ENCODE data around the gene CTNNBL1. TPM values are rescaled to one million over a fixed set of nuclear protein-coding genes. Genes with fewer than 3 reads are reported as not detected.

CTNNBL1 gene
- total RNA-seq, 1 donor from 2014 or later = 31.3 TPM

- Histone ChIP-seq H3K4me1 (ENCODE audit: control insufficient read depth in 3 of 3, insufficient read depth in 3 of 3, low read length in 3 of 3) (peaks cover 0 to 2% (median 0%) of the 10 kb centered on the region in 3 donors), H3K4me3 (ENCODE audit: low read length in 3 of 3) (no peak overlapping the region), H3K9me3 (ENCODE audit: control insufficient read depth in 3 of 3, low read length in 3 of 3) (no peaks in the 10 kb centered on the region)
These were observed 213.5 kb downstream of the CTNNBL1 start for GRCh38 chr20:37907330-37907676.

GRCh38 chr20:37907677-37908401 is 214.0 kb downstream of the CTNNBL1 start:
- Histone ChIP-seq H3K27me3 (ENCODE audit: control insufficient read depth in 3 of 3, insufficient read depth in 3 of 3, low read length in 3 of 3) (peaks cover 51 to 77% (median 60%) of the 10 kb centered on the region in 3 donors), H3K9ac (ENCODE audit: low read depth in 1 of 3, low read length in 3 of 3) (no peak overlapping the region)

More at GRCh38 chr20:37907330-37907676, 213.5 kb downstream of the CTNNBL1 start:
- H3K36me3 ChIP-seq (ENCODE audit: control insufficient read depth in 3 of 3, insufficient read depth in 3 of 3, low read length in 3 of 3) = no peaks in the 10 kb centered on the region
- no peak overlapping the region for H3K9ac ChIP-seq (ENCODE audit: low read depth in 1 of 3, low read length in 3 of 3)
- H3K27ac ChIP-seq (ENCODE audit: low read depth, low read length) = no peak overlapping the region
- peaks cover 47 to 74% (median 58%) of the 10 kb centered on the region in 3 donors for H3K27me3 ChIP-seq (ENCODE audit: control insufficient read depth in 3 of 3, insufficient read depth in 3 of 3, low read length in 3 of 3)

DNA sequence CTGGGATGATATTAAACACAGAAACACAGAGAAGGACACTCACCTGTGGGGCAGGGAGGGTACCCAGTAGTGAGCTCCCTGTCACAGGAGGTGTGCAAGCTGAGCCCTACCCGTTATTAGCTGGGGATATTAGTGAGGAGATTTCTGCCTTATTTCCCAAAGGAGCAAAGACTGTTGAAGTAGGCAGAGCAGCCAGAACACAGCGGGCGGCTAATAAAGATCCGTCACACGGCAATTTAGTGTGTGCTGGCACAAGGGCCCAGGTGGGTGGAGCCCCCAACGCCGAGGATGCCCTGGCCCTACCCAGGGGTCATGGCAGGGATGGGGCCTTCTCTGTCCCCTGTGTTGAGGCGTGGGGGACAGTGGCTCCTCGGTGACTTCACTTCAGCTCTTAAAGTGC is 217.4 kb downstream of the CTNNBL1 start:
- Histone ChIP-seq H3K4me3 (ENCODE audit: low read length in 3 of 3) (no peak overlapping the region), H3K36me3 (ENCODE audit: control insufficient read depth in 3 of 3, insufficient read depth in 3 of 3, low read length in 3 of 3) (no peaks in the 10 kb centered on the region), H3K9me3 (ENCODE audit: control insufficient read depth in 3 of 3, low read length in 3 of 3) (no peaks in the 10 kb centered on the region), H3K27ac (ENCODE audit: low read depth, low read length) (no peak overlapping the region), H3K27me3 (ENCODE audit: control insufficient read depth in 3 of 3, insufficient read depth in 3 of 3, low read length in 3 of 3) (peaks cover 60 to 81% (median 69%) of the 10 kb centered on the region in 3 donors), H3K9ac (ENCODE audit: low read depth in 1 of 3, low read length in 3 of 3) (no peak overlapping the region), H3K4me1 (ENCODE audit: control insufficient read depth in 3 of 3, insufficient read depth in 3 of 3, low read length in 3 of 3) (peaks cover 8 to 14% (median 10%) of the 10 kb centered on the region in 3 donors)

More at GRCh38 chr20:37907677-37908401, 214.0 kb downstream of the CTNNBL1 start:
- Histone ChIP-seq H3K9me3 (ENCODE audit: control insufficient read depth in 3 of 3, low read length in 3 of 3) (no peaks in the 10 kb centered on the region), H3K4me1 (ENCODE audit: control insufficient read depth in 3 of 3, insufficient read depth in 3 of 3, low read length in 3 of 3) (no peaks in the 10 kb centered on the region), H3K27ac (ENCODE audit: low read depth, low read length) (no peak overlapping the region), H3K36me3 (ENCODE audit: control insufficient read depth in 3 of 3, insufficient read depth in 3 of 3, low read length in 3 of 3) (no peaks in the 10 kb centered on the region), H3K4me3 (ENCODE audit: low read length in 3 of 3) (no peak overlapping the region)

DNA sequence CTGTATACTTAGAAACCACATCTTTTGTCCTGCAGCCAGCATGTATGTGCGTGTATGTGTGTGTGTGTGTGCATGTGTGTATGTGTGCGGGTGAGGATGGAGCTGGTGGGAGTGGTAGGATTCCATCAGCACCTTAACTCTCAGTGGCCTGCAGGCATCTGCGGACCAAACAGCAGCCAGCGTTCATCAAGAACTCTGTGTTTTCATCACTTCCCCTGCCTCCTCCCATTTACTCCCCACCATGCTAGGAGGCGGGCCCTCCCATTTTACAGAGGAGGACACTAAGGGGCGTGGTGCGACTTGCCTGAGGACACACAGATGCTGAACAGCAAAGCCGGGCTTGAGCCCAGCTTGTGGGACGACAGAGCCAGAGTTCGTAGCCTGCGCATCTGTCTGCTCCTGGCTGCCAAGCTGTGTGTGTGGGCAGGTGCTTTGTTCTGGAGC is 218.0 kb downstream of the CTNNBL1 start:
- Histone ChIP-seq H3K36me3 (ENCODE audit: control insufficient read depth in 3 of 3, insufficient read depth in 3 of 3, low read length in 3 of 3) (no peaks in the 10 kb centered on the region), H3K9me3 (ENCODE audit: control insufficient read depth in 3 of 3, low read length in 3 of 3) (no peaks in the 10 kb centered on the region), H3K4me3 (ENCODE audit: low read length in 3 of 3) (no peak overlapping the region), H3K9ac (ENCODE audit: low read depth in 1 of 3, low read length in 3 of 3) (no peak overlapping the region), H3K4me1 (ENCODE audit: control insufficient read depth in 3 of 3, insufficient read depth in 3 of 3, low read length in 3 of 3) (peaks cover 8 to 15% (median 10%) of the 10 kb centered on the region in 3 donors), H3K27ac (ENCODE audit: low read depth, low read length) (no peak overlapping the region), H3K27me3 (ENCODE audit: control insufficient read depth in 3 of 3, insufficient read depth in 3 of 3, low read length in 3 of 3) (peaks cover 66 to 82% (median 69%) of the 10 kb centered on the region in 3 donors)

DNA sequence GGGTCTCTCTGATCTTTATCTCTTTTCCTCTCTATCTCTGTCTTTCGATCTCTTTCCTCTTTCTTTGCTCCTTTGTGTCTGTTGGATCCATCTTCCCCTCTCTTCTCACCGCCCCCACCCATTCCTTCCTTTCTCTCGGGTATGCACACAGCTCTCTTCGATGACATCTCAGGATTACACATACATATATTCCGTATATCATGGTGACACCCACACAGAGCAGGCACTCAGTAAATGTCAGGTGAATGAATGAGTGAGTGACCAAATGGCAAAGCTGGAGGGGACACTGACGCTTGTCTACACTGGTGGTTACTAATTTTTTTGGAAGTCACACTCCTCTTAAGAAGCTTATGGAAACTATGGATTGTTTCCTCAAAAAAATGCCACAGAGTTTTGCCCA is 219.0 kb downstream of the CTNNBL1 start:
- H3K4me1 ChIP-seq (ENCODE audit: control insufficient read depth in 3 of 3, insufficient read depth in 3 of 3, low read length in 3 of 3) = peaks cover 8 to 15% (median 10%) of the 10 kb centered on the region in 3 donors
- H3K36me3 ChIP-seq (ENCODE audit: control insufficient read depth in 3 of 3, insufficient read depth in 3 of 3, low read length in 3 of 3) = no peaks in the 10 kb centered on the region
- H3K27me3 ChIP-seq (ENCODE audit: control insufficient read depth in 3 of 3, insufficient read depth in 3 of 3, low read length in 3 of 3) = peaks cover 74 to 89% (median 75%) of the 10 kb centered on the region in 3 donors

DNA sequence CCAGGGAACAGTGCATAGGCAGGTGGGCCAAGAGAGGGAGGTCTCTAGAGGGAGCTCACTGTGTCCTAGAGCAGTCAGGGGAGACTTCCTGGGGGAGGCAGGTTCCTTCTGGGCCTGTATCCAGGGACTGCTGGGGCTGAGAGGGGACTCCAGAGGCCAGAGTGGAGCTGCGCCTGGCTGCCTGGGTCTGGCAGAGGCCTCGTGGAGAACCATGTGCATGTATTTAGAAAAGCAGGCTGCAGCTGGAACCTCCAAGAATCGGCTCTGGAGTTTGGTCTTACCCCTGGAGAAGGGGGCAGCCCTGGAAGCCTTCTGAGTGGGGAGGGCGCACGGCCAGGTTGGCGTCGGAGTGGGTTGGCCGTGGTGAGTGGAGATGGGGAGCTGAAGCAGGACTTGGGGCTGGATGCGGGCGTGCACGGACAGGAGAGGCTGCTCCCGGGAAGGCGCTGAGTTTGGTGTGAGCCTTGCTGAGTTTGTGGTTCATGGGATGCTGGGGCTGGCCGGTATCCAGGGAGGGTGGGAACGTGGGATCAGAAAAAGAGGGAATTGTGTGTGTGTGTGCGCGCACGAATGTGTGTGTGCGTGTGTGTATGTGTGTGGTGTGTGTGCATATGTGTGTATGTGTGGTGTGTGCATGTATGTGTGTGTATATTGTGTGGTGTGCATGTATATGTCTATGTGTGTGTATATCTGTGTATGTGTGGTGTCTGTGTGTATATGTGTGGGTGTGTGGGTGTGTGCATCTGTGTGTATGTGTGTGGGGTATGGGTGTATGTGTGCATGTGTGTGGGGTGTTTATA is 219.9 kb downstream of the CTNNBL1 start:
- H3K4me1 ChIP-seq (ENCODE audit: control insufficient read depth in 3 of 3, insufficient read depth in 3 of 3, low read length in 3 of 3) = peaks cover 8 to 15% (median 10%) of the 10 kb centered on the region in 3 donors
- peaks cover 82 to 90% (median 83%) of the 10 kb centered on the region in 3 donors for H3K27me3 ChIP-seq (ENCODE audit: control insufficient read depth in 3 of 3, insufficient read depth in 3 of 3, low read length in 3 of 3)
- H3K36me3 ChIP-seq (ENCODE audit: control insufficient read depth in 3 of 3, insufficient read depth in 3 of 3, low read length in 3 of 3) = no peaks in the 10 kb centered on the region
- no peak overlapping the region for H3K4me3 ChIP-seq (ENCODE audit: low read length in 3 of 3)
- H3K9me3 ChIP-seq (ENCODE audit: control insufficient read depth in 3 of 3, low read length in 3 of 3) = no peaks in the 10 kb centered on the region
- no peak overlapping the region for H3K27ac ChIP-seq (ENCODE audit: low read depth, low read length)
- H3K9ac ChIP-seq (ENCODE audit: low read depth in 1 of 3, low read length in 3 of 3) = no peak overlapping the region

More for the DNA sequence above, 219.0 kb downstream of the CTNNBL1 start:
- Histone ChIP-seq H3K27ac (ENCODE audit: low read depth, low read length) (no peak overlapping the region), H3K4me3 (ENCODE audit: low read length in 3 of 3) (no peak overlapping the region), H3K9me3 (ENCODE audit: control insufficient read depth in 3 of 3, low read length in 3 of 3) (no peaks in the 10 kb centered on the region), H3K9ac (ENCODE audit: low read depth in 1 of 3, low read length in 3 of 3) (no peak overlapping the region)

GRCh38 chr20:37914367-37914671 is 220.5 kb downstream of the CTNNBL1 start:
- Histone ChIP-seq H3K36me3 (ENCODE audit: control insufficient read depth in 3 of 3, insufficient read depth in 3 of 3, low read length in 3 of 3) (no peaks in the 10 kb centered on the region), H3K9me3 (ENCODE audit: control insufficient read depth in 3 of 3, low read length in 3 of 3) (no peaks in the 10 kb centered on the region), H3K4me3 (ENCODE audit: low read length in 3 of 3) (no peak overlapping the region), H3K4me1 (ENCODE audit: control insufficient read depth in 3 of 3, insufficient read depth in 3 of 3, low read length in 3 of 3) (peaks cover 8 to 15% (median 10%) of the 10 kb centered on the region in 3 donors), H3K27me3 (ENCODE audit: control insufficient read depth in 3 of 3, insufficient read depth in 3 of 3, low read length in 3 of 3) (peaks cover 83 to 90% (median 87%) of the 10 kb centered on the region in 3 donors), H3K27ac (ENCODE audit: low read depth, low read length) (no peak overlapping the region), H3K9ac (ENCODE audit: low read depth in 1 of 3, low read length in 3 of 3) (no peak overlapping the region)

DNA sequence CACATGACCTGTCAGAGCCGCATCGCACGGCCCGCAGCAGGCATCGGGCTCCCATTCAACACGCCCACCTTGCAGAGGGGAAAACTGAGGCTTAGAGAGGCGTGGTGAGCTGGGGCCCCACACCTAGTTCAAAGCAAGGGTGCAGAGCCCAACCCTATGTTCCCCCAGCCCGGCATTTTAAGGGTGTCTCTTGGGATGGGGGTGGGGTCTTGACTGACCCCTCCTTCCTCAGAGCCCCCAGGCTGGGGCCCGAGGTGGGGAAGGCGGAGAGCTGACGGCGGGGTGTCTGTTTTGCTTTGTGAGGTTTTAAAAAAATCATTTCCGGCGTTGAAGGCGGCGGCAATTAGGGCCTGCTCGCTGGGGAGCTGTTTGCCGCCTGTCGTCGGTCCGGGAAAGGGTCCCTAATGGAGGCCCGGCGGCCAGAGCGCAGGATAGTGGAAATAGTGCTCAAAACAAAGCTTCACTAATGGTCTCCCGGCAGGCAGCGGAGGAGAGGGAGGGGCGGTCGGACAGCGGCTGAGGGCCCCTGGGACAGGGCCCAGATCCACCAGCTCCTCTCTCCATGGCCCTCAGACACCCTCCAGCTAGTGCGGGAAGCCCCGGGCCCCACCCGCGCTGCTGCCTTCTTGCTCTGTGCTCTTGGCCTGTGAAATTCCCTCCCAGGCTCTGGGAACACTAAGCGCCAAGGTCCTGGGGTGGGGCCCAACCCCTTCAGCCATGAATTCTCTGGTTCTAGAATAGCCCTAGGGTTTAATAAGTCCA is 221.0 kb downstream of the CTNNBL1 start:
- Histone ChIP-seq H3K4me1 (ENCODE audit: control insufficient read depth in 3 of 3, insufficient read depth in 3 of 3, low read length in 3 of 3) (peaks cover 8 to 15% (median 10%) of the 10 kb centered on the region in 3 donors), H3K27ac (ENCODE audit: low read depth, low read length) (no peak overlapping the region), H3K9me3 (ENCODE audit: control insufficient read depth in 3 of 3, low read length in 3 of 3) (no peaks in the 10 kb centered on the region), H3K4me3 (ENCODE audit: low read length in 3 of 3) (peak overlapping the region in 2 of 3 donors; percentile 20 to 41), H3K36me3 (ENCODE audit: control insufficient read depth in 3 of 3, insufficient read depth in 3 of 3, low read length in 3 of 3) (no peaks in the 10 kb centered on the region), H3K9ac (ENCODE audit: low read depth in 1 of 3, low read length in 3 of 3) (peak overlapping the region in 1 of 3 donors; percentile 40), H3K27me3 (ENCODE audit: control insufficient read depth in 3 of 3, insufficient read depth in 3 of 3, low read length in 3 of 3) (peaks cover 79 to 90% (median 89%) of the 10 kb centered on the region in 3 donors)

DNA sequence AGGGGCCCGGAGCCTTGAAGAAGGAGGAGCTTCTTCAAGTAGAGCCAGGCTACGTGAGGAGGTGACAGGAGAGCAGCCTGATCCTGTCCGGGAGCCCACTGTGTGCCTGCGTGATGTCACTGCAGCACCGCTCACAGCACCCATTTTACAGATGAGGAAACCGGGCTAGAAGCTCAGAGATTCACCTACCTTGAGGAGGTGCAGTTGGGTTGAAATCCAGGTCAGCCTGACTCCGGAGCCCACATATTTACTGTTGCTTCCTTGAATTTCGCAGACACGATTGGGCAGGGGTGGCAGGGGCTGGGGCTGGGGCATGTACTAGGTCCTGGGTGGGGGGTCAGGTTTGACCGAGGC is 221.6 kb downstream of the CTNNBL1 start:
- H3K9me3 ChIP-seq (ENCODE audit: control insufficient read depth in 3 of 3, low read length in 3 of 3) = no peaks in the 10 kb centered on the region
- no peak overlapping the region for H3K4me3 ChIP-seq (ENCODE audit: low read length in 3 of 3)
- H3K9ac ChIP-seq (ENCODE audit: low read depth in 1 of 3, low read length in 3 of 3) = no peak overlapping the region
- H3K36me3 ChIP-seq (ENCODE audit: control insufficient read depth in 3 of 3, insufficient read depth in 3 of 3, low read length in 3 of 3) = no peaks in the 10 kb centered on the region
- no peak overlapping the region for H3K27ac ChIP-seq (ENCODE audit: low read depth, low read length)
- H3K4me1 ChIP-seq (ENCODE audit: control insufficient read depth in 3 of 3, insufficient read depth in 3 of 3, low read length in 3 of 3) = peaks cover 8 to 15% (median 10%) of the 10 kb centered on the region in 3 donors
- H3K27me3 ChIP-seq (ENCODE audit: control insufficient read depth in 3 of 3, insufficient read depth in 3 of 3, low read length in 3 of 3) = peaks cover 79 to 91% (median 89%) of the 10 kb centered on the region in 3 donors
